Trophoblast cell (in vitro differentiated cells and primary cell): ENCODE data around the gene OR51F1. TPM values are rescaled to one million over a fixed set of nuclear protein-coding genes. Genes with fewer than 3 reads are reported as not detected.
A peak's percentile ranks its signal among the peaks of the same experiment; 100 is the strongest.

Experiments
- DNase-seq, 2 donors: peaks; one replicate each; pipeline ENCODE4 v3.0.0-alpha.2; 2016
- H2AFZ ChIP-seq: 2 replicates; pipeline ENCODE4 v1.6.1; 2013; ENCODE audit warnings: low read length, moderate library complexity, mild to moderate bottlenecking; ENCODE audit not compliant: insufficient read depth, poor library complexity
- H2AK5ac ChIP-seq: 2 replicates; pipeline ENCODE4 v1.6.1; 2013; ENCODE audit warnings: mild to moderate bottlenecking, low read length
- H2BK120ac ChIP-seq: 2 replicates; pipeline ENCODE4 v1.6.1; 2013; ENCODE audit warnings: low read length, mild to moderate bottlenecking, moderate library complexity; ENCODE audit not compliant: insufficient read depth, poor library complexity
- H2BK12ac ChIP-seq: 2 replicates; pipeline ENCODE4 v1.6.1; 2013; ENCODE audit warnings: mild to moderate bottlenecking, low read length, moderate library complexity
- H2BK5ac ChIP-seq: 2 replicates; pipeline ENCODE4 v1.6.1; 2013; ENCODE audit warnings: low read length, low read depth, moderate library complexity, mild to moderate bottlenecking; ENCODE audit not compliant: poor library complexity
- H3K14ac ChIP-seq: 2 replicates; pipeline ENCODE4 v1.6.1; 2013; ENCODE audit warnings: mild to moderate bottlenecking, low read length
- H3K18ac ChIP-seq: 2 replicates; pipeline ENCODE4 v1.6.1; 2013; ENCODE audit warnings: mild to moderate bottlenecking, low read length
- H3K23ac ChIP-seq: 2 replicates; pipeline ENCODE4 v1.6.1; 2013; ENCODE audit warnings: low read length
- H3K27ac ChIP-seq: 2 replicates; pipeline ENCODE4 v1.5.1; 2013; ENCODE audit warnings: low read depth, mild to moderate bottlenecking, inconsistent platforms, low read length, moderate library complexity
- H3K27me3 ChIP-seq: 2 replicates; pipeline ENCODE4 v1.6.1; 2013; ENCODE audit warnings: inconsistent platforms, mild to moderate bottlenecking, low read length, moderate library complexity; ENCODE audit not compliant: insufficient read depth
- H3K36me3 ChIP-seq, 2 experiments: 1 replicate in 1 of 2; 2 replicates in 1 of 2; pipeline ENCODE4 v1.6.1; 2013; ENCODE audit warnings: low read length in 2 of 2, mild to moderate bottlenecking in 2 of 2, moderate library complexity in 1 of 2; ENCODE audit not compliant: insufficient read depth in 2 of 2, control insufficient read depth in 1 of 2
- H3K4ac ChIP-seq: 2 replicates; pipeline ENCODE4 v1.6.1; 2013; ENCODE audit warnings: low read depth, mild to moderate bottlenecking, low read length, moderate library complexity
- H3K4me1 ChIP-seq, 2 experiments: 1 replicate in 1 of 2; 2 replicates in 1 of 2; pipeline ENCODE4 v1.6.1; 2013; ENCODE audit warnings: low read length in 2 of 2, mild to moderate bottlenecking in 2 of 2, moderate library complexity in 1 of 2; ENCODE audit not compliant: insufficient read depth in 2 of 2, control insufficient read depth in 1 of 2
- H3K4me2 ChIP-seq: 2 replicates; pipeline ENCODE4 v1.6.1; 2013; ENCODE audit warnings: inconsistent platforms, mild to moderate bottlenecking, low read length, moderate library complexity
- H3K4me3 ChIP-seq: 2 replicates; pipeline ENCODE4 v1.5.1; 2013; ENCODE audit warnings: mild to moderate bottlenecking, low read depth, low read length, inconsistent platforms
- H3K79me1 ChIP-seq: one replicate; pipeline ENCODE4 v1.6.1; 2013; ENCODE audit warnings: low read length
- H3K79me2 ChIP-seq: 2 replicates; pipeline ENCODE4 v1.6.1; 2013; ENCODE audit warnings: low read length, mild to moderate bottlenecking; ENCODE audit not compliant: control insufficient read depth, insufficient read depth, poor library complexity
- H3K9ac ChIP-seq: 2 replicates; pipeline ENCODE4 v1.6.1; 2013; ENCODE audit warnings: mild to moderate bottlenecking, low read length
- H3K9me3 ChIP-seq: 2 replicates; pipeline ENCODE4 v1.6.1; 2013; ENCODE audit warnings: low read depth, mild to moderate bottlenecking, control low read depth, inconsistent platforms, low read length; ENCODE audit not compliant: insufficient read depth
- H4K12ac ChIP-seq: 2 replicates; pipeline ENCODE4 v1.6.1; 2013; ENCODE audit warnings: low read depth, mild to moderate bottlenecking, low read length, moderate library complexity
- H4K8ac ChIP-seq: 2 replicates; pipeline ENCODE4 v1.6.1; 2013; ENCODE audit warnings: low read depth, mild to moderate bottlenecking, low read length, moderate library complexity
- H4K91ac ChIP-seq: one replicate; pipeline ENCODE4 v1.6.1; 2013; ENCODE audit warnings: low read depth, mild to moderate bottlenecking, low read length, moderate library complexity
- WGBS: extraction: QIAGEN DNeasy Blood & Tissue Kit; methylation state at CpG from one replicate; pipeline ENCODE4 v1.1.7; 2013; ENCODE audit warnings: missing lambda C conversion rate; ENCODE audit not compliant: insufficient read length, insufficient coverage; ENCODE audit errors: extremely low coverage; 5-methylcytosine and 5-hydroxymethylcytosine counted together
- polyA plus RNA-seq: library from polyadenylated mRNA; stranded (reverse); fragments of 200-250 nt; gene quantifications from 2 replicates; pipeline ENCODE4 v1.2.3, GENCODE V29; 2013

Gene OR51F1
- not detected in 2 replicates for polyA plus RNA-seq

DNA sequence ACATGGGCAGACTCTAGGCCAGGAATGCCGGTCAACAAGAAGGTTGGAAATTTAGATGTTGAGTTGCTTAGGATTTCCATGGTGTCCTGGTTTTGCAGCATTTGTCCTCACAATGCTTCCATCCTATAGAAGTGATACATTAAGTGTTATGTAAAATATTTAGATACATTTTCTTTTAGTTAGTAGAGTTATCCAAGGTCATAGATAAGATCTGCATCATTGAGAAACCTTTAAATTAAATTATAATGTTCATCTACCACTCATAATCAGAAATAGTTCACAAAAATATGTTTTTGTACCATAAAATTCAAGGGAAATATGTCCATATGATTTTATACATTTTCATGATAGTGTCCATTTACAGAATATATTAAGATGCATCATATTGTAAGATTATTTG lies at the start of gene OR51F1:
Gene OR51F1 (minus strand): TSS at position 101 of the 400 bp plus-strand sequence. CDS start 0 bp downstream, at position 101.
- no peaks in the 10 kb centered on the region for H3K27me3 ChIP-seq
- H4K12ac ChIP-seq: no peak within 1 kb of the TSS
- WGBS: no CpG with 5 or more reads among the region's 1 CpG
- no peak within 1 kb of the TSS for H3K4me3 ChIP-seq
- H2BK120ac ChIP-seq: no peak within 1 kb of the TSS
- H3K36me3 ChIP-seq: no peaks in the 10 kb centered on the region
- H3K79me1 ChIP-seq: no peaks in the 10 kb centered on the region
- H4K8ac ChIP-seq: no peak within 1 kb of the TSS
- H3K9ac ChIP-seq: no peak within 1 kb of the TSS
- H3K79me2 ChIP-seq: no peaks in the 10 kb centered on the region
- H3K9me3 ChIP-seq: no peaks in the 10 kb centered on the region
- H3K18ac ChIP-seq: no peak within 1 kb of the TSS
- no peak within 1 kb of the TSS for H3K4ac ChIP-seq
- H2BK5ac ChIP-seq: no peak within 1 kb of the TSS
- no peak within 1 kb of the TSS for H3K23ac ChIP-seq
- no peak within 1 kb of the TSS for H4K91ac ChIP-seq
- no peak for DNase-seq
- no peak within 1 kb of the TSS for H3K27ac ChIP-seq
- no peak within 1 kb of the TSS for H3K4me2 ChIP-seq
- H3K14ac ChIP-seq: no peak within 1 kb of the TSS
- no peaks in the 10 kb centered on the region for H3K4me1 ChIP-seq
- H2BK12ac ChIP-seq: no peak within 1 kb of the TSS
- H2AK5ac ChIP-seq: no peak within 1 kb of the TSS
- no peak within 1 kb of the TSS for H2AFZ ChIP-seq

DNA sequence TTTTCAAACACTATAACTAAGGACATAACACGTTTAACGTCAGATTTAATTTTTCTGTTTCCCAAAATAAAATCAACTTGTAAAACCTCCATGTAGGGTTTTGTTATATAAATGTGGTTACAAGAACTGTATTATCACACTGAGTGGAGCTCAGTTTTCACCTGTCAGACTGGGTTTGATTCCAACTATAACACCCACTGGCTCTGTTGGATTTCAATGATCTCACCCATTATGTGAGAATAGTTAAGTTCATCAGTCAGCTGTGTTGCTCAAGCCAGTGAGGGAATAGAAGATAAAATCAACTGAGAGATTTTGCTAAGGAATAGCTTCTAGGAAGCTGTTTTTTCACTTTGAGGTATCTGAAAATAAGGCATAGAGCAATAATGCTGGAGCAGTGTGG lies 39.5 kb upstream of the OR51F1 start:
- Histone ChIP-seq H3K36me3 (no peaks in the 10 kb centered on the region), H2AK5ac (no peak overlapping the region), H3K9me3 (no peaks in the 10 kb centered on the region), H3K4me1 (no peaks in the 10 kb centered on the region), H2BK12ac (no peak overlapping the region), H2BK5ac (no peak overlapping the region), H4K91ac (no peak overlapping the region), H3K4me2 (no peak overlapping the region), H3K79me1 (no peaks in the 10 kb centered on the region), H2BK120ac (no peak overlapping the region), H4K12ac (no peak overlapping the region), H3K9ac (no peak overlapping the region), H3K79me2 (no peaks in the 10 kb centered on the region), H3K23ac (no peak overlapping the region), H4K8ac (no peak overlapping the region), H3K27me3 (no peaks in the 10 kb centered on the region), H3K4me3 (no peak overlapping the region), H3K27ac (no peak overlapping the region), H3K4ac (no peak overlapping the region), H2AFZ (no peak overlapping the region), H3K14ac (no peak overlapping the region), H3K18ac (no peak overlapping the region)
- WGBS: no CpG with 5 or more reads among the region's 2 CpGs
- peak in 1 of 2 donors; percentile 18 for DNase-seq

GRCh38 chr11:4808476-4808875 lies 38.7 kb upstream of the OR51F1 start:
- H4K8ac ChIP-seq: no peak overlapping the region
- H3K4ac ChIP-seq: no peak overlapping the region
- no peaks in the 10 kb centered on the region for H3K79me1 ChIP-seq
- no peak overlapping the region for H2AK5ac ChIP-seq
- no peak overlapping the region for H3K4me3 ChIP-seq
- H2BK120ac ChIP-seq: no peak overlapping the region
- no peak overlapping the region for H3K23ac ChIP-seq
- no peaks in the 10 kb centered on the region for H3K4me1 ChIP-seq
- H3K36me3 ChIP-seq: no peaks in the 10 kb centered on the region
- H3K14ac ChIP-seq: no peak overlapping the region
- WGBS: no CpG with 5 or more reads among the region's 1 CpG
- no peak overlapping the region for H4K91ac ChIP-seq
- DNase-seq: no peak
- H3K27me3 ChIP-seq: no peaks in the 10 kb centered on the region
- H3K9me3 ChIP-seq: no peaks in the 10 kb centered on the region
- no peak overlapping the region for H3K18ac ChIP-seq
- no peak overlapping the region for H3K4me2 ChIP-seq
- no peak overlapping the region for H2AFZ ChIP-seq
- no peak overlapping the region for H3K27ac ChIP-seq
- H2BK5ac ChIP-seq: no peak overlapping the region
- H2BK12ac ChIP-seq: no peak overlapping the region
- no peak overlapping the region for H4K12ac ChIP-seq
- no peaks in the 10 kb centered on the region for H3K79me2 ChIP-seq
- H3K9ac ChIP-seq: no peak overlapping the region

- no peak within 1 kb of the TSS for H4K12ac ChIP-seq
- H2AFZ ChIP-seq: no peak within 1 kb of the TSS
- no peak within 1 kb of the TSS for H3K14ac ChIP-seq
- no peaks in the 10 kb centered on the region for H3K79me1 ChIP-seq
- H2AK5ac ChIP-seq: no peak within 1 kb of the TSS
- H3K27me3 ChIP-seq: no peaks in the 10 kb centered on the region
- H2BK5ac ChIP-seq: no peak within 1 kb of the TSS
- H3K4me2 ChIP-seq: no peak within 1 kb of the TSS
- DNase-seq: no peak
- no peak within 1 kb of the TSS for H3K23ac ChIP-seq
- no peak within 1 kb of the TSS for H3K27ac ChIP-seq
- WGBS: no CpG with 5 or more reads among the region's 3 CpGs
- no peak within 1 kb of the TSS for H4K8ac ChIP-seq
- H2BK12ac ChIP-seq: no peak within 1 kb of the TSS
- H3K4me1 ChIP-seq: no peaks in the 10 kb centered on the region
- no peak within 1 kb of the TSS for H3K4ac ChIP-seq
- no peak within 1 kb of the TSS for H3K9ac ChIP-seq
- no peak within 1 kb of the TSS for H3K4me3 ChIP-seq
- no peaks in the 10 kb centered on the region for H3K79me2 ChIP-seq
- H2BK120ac ChIP-seq: no peak within 1 kb of the TSS
- H3K9me3 ChIP-seq: peaks cover 2% of the 10 kb centered on the region
- no peak within 1 kb of the TSS for H3K18ac ChIP-seq
- no peak within 1 kb of the TSS for H4K91ac ChIP-seq
- no peaks in the 10 kb centered on the region for H3K36me3 ChIP-seq
Measured at GRCh38 chr11:4804280-4804679, 34.5 kb upstream of the OR51F1 start, which contains the start of gene OR52R1. Gene OR52R1 (minus strand): TSS chr11:4804380. CDS start chr11:4804380, 0 bp downstream.
